ENCODE results near the gene CCL18.

- TF ChIP-seq CTCF (conservative IDR thresholded peaks at IDR 0.05) (no peak), EZH2 (IDR thresholded peaks at IDR 0.05; ENCODE audit: low read depth) (no peak)
These were observed 48.5 kb downstream of the CCL18 start for GRCh38 chr17:36112572-36112971.
